NCI-H2107 treated with DMSO at 0.1 percent for 48 hours (cell line): ENCODE results near the gene ST7.

Source experiments
- DNase-seq: peaks from one replicate; lab custom pipeline; 2025; ENCODE audit not compliant: unreplicated experiment; lab: John Stamatoyannopoulos, UW

Gene ST7

DNA sequence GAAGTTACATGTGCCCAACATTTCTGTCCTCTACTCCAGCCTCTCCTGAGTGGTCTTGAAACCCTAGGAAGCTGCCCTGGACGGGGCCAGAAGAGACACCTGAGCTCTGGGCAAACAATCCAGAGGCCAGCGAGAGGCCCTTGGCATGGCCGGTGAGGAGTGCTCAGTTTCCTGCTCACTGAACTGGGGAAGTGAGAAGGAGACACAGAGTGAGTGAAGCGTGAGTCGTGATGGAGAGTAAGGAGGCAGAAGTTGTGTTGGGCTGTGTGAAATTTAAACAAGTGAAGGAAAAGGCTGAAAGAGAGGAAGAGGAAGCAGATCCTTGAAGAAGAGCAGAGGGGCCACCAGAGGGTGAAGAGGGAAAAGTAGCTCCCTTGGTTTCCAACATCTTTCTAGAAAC lies 296.4 kb downstream of the ST7 start:
- no peak for DNase-seq

GRCh38 chr7:117250245-117250644 lies 296.9 kb downstream of the ST7 start:
- no peak for DNase-seq

DNA sequence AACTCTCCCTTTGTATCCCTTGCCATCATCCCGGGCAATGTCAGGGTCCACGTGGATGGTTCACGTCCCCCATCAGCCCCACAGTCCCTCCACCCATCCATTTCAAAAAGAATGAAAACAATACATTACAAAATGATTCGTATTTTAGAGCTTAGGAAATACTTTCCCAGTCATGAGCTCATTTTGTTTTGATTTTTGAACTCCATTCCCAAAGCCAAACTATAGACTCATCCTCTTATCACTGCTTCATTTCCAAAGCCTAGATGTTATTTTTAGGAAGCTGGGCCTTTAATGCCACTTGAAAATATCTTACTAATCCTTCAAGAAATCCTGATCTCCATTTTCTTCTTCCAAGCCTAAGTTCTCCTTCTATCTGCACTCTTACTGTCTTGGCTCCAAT lies 297.5 kb downstream of the ST7 start:
- DNase-seq = no peak

GRCh38 chr7:117251687-117252086 lies 298.4 kb downstream of the ST7 start:
- DNase-seq = no peak

GRCh38 chr7:117259615-117260014 lies 306.3 kb downstream of the ST7 start:
- DNase-seq = no peak

GRCh38 chr7:117262546-117262945 lies 309.2 kb downstream of the ST7 start:
- DNase-seq = no peak

GRCh38 chr7:117264716-117265115 lies 311.4 kb downstream of the ST7 start:
- DNase-seq = no peak

DNA sequence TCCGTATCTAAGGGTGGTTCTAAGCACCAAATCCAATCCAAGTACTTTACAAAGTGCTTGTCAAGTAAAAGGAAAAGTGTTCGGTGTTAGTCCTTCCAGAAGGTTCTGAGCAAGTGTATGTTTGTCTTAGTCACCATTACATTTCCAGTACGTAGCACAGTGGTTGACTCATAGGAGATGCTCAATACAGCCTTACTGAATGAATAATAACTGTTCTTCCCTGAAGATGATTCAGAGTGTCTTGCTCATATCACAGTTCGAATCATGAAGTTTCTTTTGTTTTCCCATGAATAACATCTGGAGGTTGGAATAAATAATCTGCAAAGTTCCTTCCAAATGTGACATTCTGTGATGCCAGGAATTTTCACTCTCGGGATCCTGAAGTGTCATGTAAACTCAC lies 316.1 kb downstream of the ST7 start:
- DNase-seq = no peak

DNA sequence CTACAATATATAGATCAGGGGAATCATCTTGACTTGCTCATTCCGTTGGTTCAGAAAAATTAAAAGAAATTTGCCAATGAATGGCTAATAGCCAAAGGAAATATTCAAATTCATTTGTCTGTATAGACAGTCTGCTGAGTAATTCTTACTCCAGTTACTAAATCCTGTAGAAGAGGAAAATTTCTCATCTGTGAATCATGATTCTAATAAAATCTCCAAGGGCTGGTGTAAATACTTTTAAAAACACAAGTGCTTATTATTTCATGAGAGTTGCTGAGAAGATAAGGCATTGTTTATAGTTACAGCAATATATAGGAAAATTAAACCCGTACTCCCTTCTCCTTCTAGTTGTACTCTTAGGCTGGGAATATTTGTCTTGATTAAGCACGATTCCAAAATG lies 316.6 kb downstream of the ST7 start:
- DNase-seq = no peak

DNA sequence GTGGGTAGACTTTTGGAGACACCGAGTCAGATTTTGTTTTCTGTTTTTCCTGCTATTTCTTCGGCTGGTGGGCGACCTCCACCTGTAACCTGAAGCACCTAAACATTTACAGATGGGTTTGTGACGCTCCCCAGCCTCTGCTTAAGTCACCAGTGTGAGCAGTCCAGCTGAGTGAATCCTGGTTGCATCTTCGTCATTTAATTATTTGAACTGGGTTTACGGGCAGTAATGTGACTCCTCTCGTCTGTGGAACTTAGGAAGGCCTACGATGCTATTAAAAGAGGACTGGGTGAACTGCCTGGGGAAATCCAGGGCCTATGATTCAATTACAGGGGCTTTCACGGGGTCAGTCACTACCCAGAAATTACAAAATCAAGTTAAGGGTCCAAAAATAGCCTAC lies 317.1 kb downstream of the ST7 start:
- no peak for DNase-seq

DNA sequence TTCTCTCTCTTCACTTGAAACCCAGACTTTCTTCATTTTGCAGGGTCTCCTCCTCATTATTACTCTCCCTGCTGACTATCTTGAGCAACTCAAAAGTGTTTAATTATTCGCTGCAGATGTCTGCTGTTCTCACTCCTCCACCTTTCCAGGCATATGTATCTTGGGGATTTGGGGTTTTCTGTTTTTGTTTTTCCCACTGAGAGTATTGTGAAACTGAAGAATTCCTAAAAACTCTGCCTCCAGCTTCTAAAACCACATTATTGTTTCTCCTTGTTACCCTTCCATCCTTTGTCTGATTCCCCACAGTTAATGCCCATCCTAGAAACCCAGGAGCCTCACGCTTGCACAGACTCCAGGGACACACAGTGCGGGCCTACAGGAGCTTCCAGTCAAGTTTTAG lies 318.3 kb downstream of the ST7 start:
- no peak for DNase-seq

DNA sequence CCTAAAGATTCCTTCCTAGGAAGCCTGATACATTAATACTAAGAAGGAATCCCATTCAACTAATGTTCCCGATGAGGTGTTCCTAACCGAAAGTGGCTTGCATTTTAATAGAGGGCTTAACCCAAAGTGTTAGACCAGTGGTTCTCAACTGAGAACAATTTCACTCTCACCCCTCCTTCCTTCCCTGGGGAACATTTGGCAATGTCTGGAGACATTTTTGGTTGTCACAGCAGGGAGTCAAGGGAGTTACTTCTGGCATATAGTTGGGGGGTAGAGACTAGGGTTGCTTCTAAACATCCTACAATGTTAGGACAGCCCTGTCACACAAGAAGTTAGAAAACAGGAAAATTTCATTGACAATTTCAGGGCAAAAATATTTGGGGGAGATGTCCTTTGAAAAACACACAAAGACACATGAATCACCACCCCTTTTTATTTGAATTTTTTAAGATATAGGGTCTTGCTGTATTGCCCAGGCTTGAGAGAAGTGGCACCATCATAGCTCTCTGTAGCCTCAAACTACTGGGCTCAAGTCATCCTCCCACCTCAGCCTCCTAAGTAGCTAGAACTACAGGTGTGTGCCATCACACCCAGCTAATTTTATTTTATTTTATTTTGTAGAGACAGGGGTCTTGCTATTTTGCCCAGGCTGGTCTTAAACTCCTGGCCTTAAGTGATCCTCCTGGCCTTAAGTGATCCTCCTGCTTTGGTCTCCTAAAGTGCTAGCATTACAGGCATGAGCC lies 318.9 kb downstream of the ST7 start:
- no peak for DNase-seq

GRCh38 chr7:117273325-117273724 lies 320.0 kb downstream of the ST7 start:
- no peak for DNase-seq

DNA sequence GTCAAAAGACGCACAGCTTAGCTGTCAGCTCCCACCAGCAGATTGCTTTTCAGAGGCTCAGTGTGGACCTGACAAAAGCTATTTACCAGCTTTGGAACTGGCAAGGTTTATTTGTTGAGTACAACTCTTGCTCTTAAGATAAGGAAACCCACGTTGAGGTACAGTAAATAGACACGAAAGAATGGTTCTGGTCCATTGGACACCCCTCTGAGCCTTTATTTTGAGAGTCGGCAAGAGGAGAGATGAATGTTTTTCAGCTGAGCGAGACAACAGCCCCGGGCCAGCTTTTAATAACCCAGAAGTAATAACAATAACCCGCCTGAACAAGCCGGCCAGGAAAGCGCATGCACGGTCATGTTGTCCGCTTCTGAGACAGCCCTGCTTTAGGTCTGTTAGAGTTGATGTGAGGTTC lies 320.5 kb downstream of the ST7 start:
- DNase-seq = peak; percentile 65

DNA sequence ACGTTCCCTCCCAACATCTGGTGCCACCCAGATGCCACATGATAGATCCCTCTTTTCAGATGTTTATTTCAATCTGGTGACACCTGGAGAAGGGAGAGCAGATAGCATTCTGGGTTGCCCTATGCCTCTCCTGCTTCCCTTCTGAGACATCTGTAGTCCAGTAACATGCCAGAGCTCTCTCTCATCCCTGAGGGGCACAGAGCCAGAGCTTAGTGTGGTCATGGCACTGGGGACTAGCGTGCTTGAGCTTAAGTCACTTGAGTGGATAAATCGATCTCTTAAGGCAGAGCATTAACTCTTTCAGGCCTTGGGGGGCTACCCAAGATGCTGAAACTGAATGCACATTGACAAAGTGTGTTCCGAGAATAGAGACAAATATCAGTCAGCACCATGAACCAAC lies 321.6 kb downstream of the ST7 start:
- no peak for DNase-seq

DNA sequence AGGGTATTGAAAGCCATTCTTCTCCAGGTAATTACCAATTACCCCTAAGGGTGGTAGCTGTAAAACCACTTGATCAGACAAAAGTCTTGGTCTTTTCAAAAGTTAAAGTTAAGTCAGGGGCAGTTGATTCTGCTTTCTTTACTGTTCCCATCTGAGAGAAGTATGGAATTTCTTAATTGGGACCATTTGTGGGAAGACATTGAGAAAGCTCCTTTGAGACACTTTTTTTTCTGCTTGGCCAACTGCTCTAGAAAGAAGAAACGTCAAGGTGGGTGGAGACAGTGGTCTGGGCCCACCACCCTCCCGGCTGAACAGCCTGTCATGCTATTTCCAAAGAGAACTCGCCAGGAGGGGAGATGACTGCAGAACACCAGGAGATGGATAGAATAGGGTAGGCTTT lies 324.3 kb downstream of the ST7 start:
- no peak for DNase-seq

GRCh38 chr7:117278040-117278439 lies 324.7 kb downstream of the ST7 start:
- no peak for DNase-seq

- DNase-seq = no peak
These were observed 325.9 kb downstream of the ST7 start for GRCh38 chr7:117279203-117279602.
